HG03354 (cell line): ENCODE data around the gene CAAP1.
"Not testable (repeated sequence)": the region's sequence is repeated elsewhere in the genome, so short reads cannot be mapped to it uniquely, and the experiment has no call there.

Experiments used
- ATAC-seq: cut with Tn5 transposase; IDR thresholded peaks from one replicate; pipeline ENCODE4 v1.9.1; 2021; ENCODE audit warnings: mild to moderate bottlenecking; ENCODE audit not compliant: unreplicated experiment, poor library complexity, severe bottlenecking

The CAAP1 gene, protein sequence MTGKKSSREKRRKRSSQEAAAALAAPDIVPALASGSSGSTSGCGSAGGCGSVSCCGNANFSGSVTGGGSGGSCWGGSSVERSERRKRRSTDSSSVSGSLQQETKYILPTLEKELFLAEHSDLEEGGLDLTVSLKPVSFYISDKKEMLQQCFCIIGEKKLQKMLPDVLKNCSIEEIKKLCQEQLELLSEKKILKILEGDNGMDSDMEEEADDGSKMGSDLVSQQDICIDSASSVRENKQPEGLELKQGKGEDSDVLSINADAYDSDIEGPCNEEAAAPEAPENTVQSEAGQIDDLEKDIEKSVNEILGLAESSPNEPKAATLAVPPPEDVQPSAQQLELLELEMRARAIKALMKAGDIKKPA

DNA sequence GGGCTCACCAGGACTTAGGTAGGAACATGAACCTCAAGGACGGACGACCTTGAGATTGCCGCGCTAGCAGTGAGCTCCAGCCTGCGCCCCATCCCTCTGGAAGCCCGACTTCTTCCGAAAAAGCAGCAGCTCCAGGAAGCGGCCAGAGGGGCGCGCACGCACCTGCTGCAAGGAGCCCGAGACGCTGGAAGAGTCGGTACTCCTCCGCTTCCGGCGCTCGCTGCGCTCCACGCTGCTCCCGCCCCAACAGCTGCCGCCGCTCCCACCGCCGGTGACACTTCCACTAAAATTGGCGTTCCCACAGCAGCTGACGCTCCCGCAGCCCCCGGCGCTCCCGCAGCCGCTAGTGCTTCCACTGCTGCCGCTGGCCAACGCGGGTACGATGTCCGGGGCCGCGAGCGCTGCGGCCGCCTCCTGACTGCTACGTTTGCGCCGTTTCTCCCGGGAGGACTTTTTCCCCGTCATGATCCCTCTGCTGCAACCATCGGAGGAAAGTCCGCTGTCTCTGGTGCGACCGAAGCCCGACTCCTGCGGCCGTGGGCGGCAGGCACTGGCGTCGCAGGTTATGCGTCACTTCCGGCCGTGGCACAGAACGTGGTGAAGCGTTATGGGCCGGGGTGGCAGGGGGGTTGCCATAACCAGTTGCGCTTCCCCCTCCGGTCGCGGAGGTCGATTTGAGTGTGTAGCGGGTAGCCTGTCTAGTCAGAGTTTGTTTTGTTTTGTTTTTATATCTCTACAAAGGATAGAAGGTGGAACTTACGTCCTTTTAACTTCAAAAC, at the start of gene CAAP1:
TSS of gene CAAP1 (minus strand) at position 552 of the 779 bp plus-strand sequence. CDS start at position 465, 87 bp downstream.
- ATAC-seq, result peak; percentile 96

DNA sequence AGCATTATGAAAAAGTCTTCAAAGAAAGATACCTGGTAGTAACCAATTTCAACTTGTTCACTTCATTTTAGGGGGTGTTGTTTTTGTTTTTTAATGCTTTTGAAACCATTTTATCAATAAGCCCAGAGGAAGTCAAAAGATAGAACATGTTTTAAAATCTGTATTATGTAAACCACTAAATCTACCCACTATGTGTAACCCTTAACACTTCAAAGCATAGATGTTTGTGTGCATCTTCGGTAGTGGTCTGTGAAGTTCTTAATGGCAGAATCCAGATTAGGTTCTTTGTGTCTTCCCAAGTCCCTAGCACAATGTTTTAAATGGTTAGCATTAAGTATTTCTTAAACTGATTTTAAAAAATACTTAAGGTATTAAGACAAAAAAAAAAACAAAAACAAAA, 48.2 kb upstream of the CAAP1 start:
- ATAC-seq, result no peak

DNA sequence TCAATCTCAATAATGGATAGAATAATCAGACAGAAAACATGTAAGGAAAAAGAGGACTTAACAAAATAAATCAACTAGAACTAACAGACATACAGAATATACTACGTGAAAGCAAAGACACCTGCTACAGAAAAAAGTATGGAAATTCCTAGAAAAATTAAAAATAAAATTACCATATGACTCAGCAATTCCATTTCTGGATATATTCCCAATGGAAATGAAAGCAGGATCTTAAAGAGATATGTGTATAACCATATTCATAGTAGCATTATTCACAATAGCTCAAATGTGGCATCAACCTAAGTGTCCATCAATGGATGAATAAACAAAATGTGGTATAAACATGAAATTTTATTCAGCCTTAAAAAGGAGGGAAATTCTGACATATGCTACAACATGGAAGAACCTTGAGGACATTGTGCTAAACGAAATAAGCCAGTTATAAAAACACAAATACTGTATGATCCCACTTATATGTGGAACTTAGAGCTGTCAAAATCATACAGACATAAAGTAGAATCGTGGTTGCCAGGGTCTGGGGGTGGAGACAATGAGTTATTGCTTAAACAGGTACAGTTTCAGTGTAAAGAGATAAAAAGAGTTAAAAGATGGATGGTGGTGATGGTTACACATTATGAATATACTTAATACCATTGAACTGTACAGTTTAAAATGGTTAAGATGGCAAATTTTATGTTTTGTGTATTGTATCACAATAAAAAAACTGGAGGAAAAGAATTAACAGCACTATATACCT, 47.5 kb upstream of the CAAP1 start:
- no peak for ATAC-seq

DNA sequence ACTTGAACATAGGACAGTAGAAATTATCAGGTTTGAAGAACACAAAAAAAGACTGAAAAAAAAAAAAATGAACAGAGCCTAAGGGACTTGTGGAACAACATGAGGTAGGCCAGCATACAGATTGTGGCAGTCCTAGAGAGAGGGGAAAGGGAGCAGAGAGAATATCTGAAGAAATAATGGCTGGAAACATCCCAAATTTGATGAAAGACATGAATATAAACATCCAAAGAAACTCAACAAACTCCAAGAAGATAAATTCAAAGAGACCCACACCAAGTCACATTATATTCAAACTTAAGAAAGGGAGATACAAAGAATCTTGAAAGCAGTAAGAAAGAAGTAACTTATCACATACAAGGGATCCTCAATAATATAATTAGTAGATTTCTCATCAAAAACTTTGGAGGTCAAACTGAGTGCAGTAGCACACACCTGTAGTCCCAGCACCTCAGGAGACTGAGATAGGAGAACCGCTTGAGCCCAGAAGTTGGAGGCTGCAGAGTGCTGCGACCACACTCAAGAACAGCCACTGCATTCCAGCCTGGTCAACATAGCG, 45.3 kb upstream of the CAAP1 start:
- ATAC-seq, result no peak

DNA sequence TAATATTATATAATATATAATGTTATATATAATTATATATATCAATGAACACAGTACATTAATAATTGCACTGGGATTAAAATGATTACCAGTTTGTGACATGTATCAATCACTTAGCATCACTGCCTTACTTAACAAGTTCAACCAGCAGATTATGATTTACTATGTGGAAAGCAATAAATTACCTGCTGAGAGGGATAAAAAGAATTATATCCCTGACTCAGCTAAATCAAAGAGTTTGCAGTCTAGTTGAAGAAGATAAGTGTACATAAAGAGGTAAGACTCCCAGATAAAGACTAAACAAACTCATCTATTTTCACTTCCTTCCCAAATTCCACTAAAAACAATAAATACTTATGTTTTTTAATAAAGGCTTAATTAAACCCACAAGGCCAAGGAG, 43.2 kb upstream of the CAAP1 start:
- ATAC-seq, result no peak

DNA sequence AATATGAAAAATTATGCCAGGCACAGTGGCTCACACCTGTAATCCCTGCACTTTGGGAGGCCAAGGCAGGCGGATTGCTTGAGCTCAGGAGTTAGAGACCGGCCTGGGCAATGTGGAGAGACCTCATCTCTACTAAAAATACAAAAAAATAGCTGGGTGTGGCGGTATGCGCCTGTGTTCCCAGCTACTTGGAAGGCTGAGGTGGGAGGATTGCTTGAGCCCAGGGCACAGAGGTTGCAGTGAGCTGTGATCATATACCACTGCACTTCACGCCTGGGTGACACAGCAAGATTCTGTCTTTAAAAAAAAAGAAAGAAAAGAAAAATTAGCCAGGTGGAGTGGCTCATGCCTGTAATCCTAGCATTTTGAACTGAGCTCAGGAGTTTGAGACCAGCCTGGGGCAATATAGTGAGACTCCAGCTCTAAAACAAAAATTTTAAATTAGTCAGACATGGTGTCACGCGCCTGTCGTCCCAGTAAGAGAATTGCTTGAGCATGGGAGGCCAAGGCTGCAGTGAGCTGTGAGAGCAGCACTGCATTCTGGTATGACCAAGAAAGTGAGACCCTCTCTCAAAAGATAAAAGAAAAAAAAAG, 36.4 kb upstream of the CAAP1 start:
- no peak for ATAC-seq

DNA sequence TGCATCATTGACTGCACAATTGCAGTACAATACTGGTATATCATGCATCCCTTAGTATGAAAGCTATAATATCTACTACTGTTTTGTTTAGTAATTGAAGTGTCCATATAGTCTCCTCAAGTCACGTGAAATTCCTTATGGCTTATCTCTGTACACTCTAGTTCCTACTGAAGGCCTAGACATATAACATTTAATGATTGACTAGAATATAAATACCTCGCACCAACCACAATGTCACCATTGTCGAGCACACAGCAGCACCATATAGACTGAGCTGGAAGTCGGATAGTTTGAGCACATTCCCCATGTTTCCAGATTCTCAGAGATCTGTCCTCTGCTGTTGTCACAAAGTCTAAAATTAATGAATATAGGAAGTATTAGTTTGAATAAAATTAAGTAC, 33.0 kb upstream of the CAAP1 start:
- ATAC-seq, result no peak

DNA sequence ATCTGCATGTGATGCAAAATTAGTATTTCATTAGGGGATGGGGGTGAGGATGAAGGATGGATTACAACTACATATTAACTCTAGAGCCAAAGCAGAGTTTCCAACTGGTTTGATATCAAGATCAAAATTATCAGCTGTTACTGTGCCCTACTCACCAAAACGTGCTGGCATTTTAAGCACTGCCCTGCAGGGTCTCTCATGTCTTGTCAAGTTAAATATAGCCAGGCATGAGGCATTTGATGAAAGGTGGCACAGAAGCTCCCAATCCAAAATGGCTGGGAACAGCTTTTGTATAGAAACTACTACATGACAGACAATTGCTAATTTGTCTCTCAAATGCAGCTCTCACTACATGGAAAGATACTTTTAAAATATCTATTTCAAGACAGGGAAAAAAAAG, 27.1 kb upstream of the CAAP1 start:
- ATAC-seq, result no peak

DNA sequence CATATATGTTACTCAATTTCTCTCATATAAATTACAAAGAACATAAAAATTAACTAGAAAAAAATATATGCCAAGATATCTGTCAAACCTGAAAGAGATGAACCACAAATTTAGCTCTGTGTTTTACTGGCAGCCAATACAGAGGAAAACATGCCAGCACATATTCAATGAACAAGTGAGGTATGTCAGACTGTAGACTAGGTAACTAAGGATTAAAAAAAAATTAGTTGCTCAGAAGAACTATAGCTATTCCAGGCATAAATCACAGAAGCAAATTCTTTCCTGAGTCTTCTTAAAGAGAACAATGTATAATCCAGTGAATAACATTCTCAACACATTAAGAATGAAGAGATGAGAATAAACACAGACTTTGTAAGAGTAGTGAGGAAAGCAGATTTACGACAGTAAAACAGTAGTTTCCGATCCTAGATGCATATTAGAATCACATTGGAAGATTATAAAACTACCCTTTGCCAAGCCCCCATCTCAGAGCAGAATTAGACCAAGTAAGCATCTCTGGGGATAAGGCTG, 20.6 kb upstream of the CAAP1 start:
- no peak for ATAC-seq

DNA sequence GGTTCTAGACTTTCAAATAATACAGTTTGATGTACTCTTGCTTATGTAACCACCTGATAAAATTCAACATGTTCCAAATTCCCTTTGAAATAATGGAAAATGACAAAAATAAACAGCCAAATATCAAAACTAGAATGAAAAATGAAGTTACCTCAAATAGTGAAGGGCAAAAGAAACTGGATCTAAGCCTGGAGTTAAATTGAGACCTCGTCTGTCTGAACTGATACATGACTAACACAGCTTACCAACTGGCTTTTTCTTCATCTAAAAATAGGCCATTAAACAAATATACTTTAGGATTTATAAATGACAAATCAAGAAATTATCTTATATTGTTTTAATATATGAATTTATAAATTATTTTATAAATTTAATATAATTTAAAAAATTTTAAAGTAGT, 12.1 kb upstream of the CAAP1 start:
- no peak for ATAC-seq

DNA sequence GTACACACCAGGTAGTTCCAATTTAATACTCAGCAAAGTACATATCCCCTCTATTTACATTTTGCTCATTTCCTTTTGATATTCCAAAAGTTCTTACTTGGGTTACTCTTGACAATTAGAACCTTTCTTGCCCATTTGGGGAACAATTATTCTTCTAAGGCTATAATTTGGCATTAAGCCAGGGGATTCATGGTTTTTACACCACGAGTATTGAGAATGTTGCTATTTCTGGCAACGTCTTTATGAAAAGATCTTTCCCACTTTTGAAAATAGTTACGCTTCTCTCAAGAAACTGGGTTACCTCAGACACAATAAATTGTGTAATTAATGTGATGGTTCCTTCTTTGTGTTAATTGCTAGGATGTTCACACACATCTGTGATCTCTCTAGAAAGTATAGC, 11.5 kb upstream of the CAAP1 start:
- no peak for ATAC-seq

DNA sequence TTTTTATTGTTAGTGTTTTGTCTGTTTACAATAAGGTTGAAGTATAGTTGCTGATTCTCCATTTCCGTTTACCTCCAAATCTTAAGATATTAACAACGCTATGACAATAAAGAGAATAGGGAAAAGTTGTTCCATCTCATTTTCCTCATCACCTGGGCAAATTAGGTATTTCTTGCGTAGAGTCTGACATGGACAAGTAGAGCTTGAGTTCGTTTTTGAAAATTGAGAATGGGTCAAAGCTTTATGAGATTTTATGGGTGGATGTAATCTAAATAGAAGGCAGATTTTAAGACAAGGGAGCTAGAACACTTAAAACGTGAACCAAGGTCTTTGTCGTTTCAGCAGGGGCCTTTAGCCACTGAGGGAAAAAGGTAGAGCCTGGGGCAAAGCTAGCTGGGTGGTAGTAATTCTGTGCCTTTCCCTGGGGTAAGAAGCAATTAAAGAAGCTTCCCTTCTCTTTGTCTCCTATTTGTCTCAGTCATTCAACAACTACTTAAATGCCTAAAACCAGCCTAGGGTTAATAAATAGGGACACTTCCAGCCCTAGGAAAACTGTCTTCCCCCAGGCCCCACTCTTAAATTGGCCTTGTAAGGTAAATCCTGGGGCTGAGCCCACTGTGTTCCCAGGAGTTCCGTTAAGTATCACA, 551 bp upstream of the CAAP1 start:
- ATAC-seq, result no peak

DNA sequence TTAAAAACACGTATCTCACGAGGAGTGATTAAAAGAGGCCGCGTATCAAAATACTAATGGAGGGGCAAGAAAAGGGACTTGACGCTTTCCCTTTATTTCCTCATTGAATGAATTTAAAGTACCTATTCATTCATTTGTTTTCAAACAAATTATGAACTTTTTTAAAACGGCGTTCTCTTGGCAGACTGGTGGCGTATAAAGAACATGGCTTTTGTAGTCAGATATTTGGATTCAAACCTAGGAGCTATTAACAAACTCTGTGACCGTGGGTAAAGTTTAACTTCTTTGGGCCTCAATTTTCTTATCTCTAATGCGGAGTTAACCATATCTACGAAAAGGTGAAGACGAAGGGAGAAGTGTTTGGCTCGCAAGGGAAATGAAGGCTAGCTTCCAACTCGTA, 876 bp downstream of the CAAP1 start:
- no peak for ATAC-seq

DNA sequence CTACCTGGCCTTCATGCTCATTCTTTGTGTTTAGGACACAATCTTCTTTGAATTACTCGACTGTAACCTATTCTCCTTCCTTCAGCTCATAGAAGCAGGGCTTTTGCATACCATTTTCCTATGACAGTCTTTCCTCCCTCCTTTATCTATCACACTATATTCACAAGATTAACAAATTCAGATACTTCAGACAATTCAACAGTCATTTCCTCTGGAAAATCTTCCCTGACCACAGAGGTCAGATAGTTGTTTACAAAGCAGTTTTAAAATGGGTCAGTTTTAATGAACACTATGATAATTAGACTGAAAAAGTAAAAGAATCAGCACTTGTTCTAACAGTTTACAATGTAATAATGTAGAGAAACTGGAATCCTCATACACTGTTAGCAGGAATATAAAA, 4.3 kb downstream of the CAAP1 start:
- no peak for ATAC-seq

DNA sequence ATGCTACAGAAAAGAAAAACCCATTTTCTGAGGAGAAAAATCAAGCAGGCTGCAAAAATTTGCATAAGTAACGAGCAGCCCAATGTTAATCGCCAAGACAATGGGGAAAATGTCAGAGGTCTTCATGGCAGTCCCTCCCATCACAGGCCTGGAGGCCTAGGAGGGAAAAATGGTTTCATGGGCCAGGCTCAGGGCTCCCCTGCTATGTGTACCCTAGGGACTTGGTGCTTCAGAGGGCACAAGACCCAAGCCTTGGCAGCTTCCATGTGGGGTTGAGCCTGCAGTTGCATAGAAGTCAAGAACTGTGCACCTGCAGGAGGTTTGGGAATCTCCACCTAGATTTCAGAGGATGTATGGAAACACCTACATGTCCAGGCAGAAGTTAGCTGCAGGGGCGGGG, 10.4 kb downstream of the CAAP1 start:
- no peak for ATAC-seq

DNA sequence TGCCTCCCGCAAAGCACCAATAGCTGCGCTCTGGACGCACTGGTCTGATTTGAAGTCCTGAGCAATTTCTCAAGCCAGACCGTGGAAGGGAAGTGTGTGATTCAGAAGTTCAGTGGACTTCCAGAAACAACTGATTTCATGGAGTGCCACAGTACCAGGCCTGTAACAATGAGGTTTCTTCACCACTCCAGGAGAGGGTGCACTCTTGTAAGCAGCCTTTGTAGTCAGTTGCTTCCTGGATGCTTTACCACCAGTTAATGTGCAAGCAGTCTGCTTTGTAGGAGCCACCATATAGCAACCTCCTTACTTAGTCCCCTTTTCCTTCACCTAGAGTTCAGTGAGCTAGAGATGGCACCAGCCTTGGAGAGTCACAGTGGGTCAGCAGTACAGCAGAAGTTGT, 12.3 kb downstream of the CAAP1 start:
- ATAC-seq, result no peak

DNA sequence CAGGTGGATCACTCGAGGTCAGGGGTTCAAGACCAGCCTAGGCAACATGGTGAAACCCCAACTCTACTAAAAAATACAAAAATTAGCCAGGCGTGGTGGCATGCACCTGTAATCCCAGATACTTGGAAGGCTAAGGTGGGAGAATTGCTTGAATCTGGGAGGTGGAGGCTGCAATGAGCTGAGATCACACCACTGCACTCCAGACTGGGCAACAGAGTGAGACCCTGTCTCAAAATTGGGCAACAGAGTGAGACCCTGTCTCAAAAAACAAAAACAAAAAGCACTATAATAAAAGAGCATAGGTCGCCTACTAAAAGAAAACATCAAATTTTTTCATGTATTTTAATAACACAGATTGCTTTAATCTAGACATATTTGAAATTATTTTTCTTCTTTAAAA, 17.4 kb downstream of the CAAP1 start:
- not testable (repeated sequence) for ATAC-seq

DNA sequence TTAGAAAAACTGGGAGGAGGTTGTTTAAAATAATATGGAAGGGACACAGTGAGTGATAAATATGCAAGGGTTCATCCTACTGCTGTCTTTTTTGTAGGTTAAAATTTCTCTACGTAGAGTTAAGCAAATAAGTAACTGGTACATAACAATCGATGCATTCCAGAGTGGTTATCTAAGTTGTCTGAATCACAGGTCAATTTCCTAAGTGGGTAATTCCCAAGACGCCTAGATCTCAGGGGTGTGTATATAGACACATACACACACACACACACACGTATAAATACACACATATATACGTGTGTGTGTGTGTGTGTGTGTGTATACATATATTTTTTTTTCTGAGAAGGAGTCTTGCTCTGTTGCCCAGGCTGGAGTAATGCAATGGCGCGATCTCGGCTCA, 22.3 kb downstream of the CAAP1 start:
- ATAC-seq, result no peak

DNA sequence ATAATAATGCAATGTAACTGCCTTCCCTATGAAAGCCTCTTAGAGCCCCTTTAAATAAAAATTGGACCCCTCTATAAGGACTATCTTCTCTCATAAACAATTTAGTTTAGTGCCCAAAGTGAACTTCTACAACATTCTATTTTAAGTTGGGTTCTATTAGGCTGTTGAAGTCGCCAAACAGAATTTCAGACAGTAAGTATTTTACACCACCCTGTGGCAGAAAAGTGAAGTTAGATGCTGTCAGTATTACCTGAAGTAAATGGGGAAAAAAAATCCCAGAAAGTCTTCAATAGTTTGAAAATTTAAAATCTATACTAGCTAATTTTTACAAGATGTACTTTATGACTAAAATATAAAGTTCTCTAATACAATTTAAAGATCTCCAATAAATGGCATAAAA, 29.5 kb downstream of the CAAP1 start:
- ATAC-seq, result peak; percentile 58
